HCT116 (cell line): ENCODE measurements around the gene ORC3. TPM values are rescaled to one million over a fixed set of nuclear protein-coding genes. Genes with fewer than 3 reads are reported as not detected.

ENCODE experiments used
- ATAC-seq: fragments of 200-7000 bp; cut with Tn5 transposase; 2 replicates; pipeline ENCODE4 v1.9.1; 2020; ENCODE audit warnings: mild to moderate bottlenecking, moderate library complexity
- BruUV-seq: library from RNA; stranded (reverse); fragments of 400-500 nt; replicated peaks from 2 replicates; lab custom pipeline; 2021; lab: Mats Ljungman, UMichigan
- CTCF ChIA-PET: fragments of 300-600 bp; sonication (Branson Sonifier 250); formaldehyde crosslinking; loops from one replicate; lab custom pipeline; 2021; ENCODE audit warnings: antibody characterized with exemption; lab: Charles Lee
- POLR2A ChIA-PET: fragments of 300-600, 350-600 bp; sonication (Branson Sonifier 250); formaldehyde crosslinking; loops from one replicate; lab custom pipeline; 2021; ENCODE audit warnings: antibody characterized with exemption; lab: Charles Lee
- RAD21 ChIA-PET, 2 experiments: fragments of 300-600 bp; sonication (Branson Sonifier 250); formaldehyde crosslinking; loops; one replicate each; lab custom pipeline; 2023; ENCODE audit warnings: low total read pairs in 2 of 2; ENCODE audit not compliant: uncharacterized antibody in 2 of 2, unreplicated experiment in 2 of 2, low non-redundant PET in 1 of 2; lab: Charles Lee
- DNase-seq: peaks from one replicate; pipeline ENCODE4 v3.0.0-alpha.2; 2010; ENCODE audit warnings: low read depth, low spot score
- H2AFZ ChIP-seq: fragments of 200-600 bp; shearing (Covaris generic), sonication (generic); 2 replicates; pipeline ENCODE4 v1.6.1; 2017; ENCODE audit warnings: low read depth, mixed run types, mixed read lengths, antibody characterized with exemption, low read length; ENCODE audit not compliant: poor library complexity, severe bottlenecking
- H3K27ac ChIP-seq: 2 replicates; pipeline ENCODE4 v1.5.1; 2012; ENCODE audit warnings: low read depth, low read length
- H3K27me3 ChIP-seq: fragments of 200-600 bp; sonication (generic); 2 replicates; pipeline ENCODE4 v1.6.1; 2016; ENCODE audit warnings: mixed run types, low read length, mixed read lengths; ENCODE audit not compliant: insufficient read depth
- H3K36me3 ChIP-seq, 2 experiments: fragments of 200-500 bp in 1 of 2; fragments of 200-600 bp in 1 of 2; sonication (Bioruptor generic) in 1 of 2; sonication (generic) in 1 of 2; 2 replicates each; pipeline versions ENCODE4 v1.5.1 to v1.6.1; 2014 to 2016; ENCODE audit warnings: low read length in 2 of 2, inconsistent platforms in 1 of 2, mixed read lengths in 1 of 2, mixed run types in 1 of 2; ENCODE audit not compliant: insufficient read depth in 2 of 2, control insufficient read depth in 1 of 2
- H3K4me1 ChIP-seq, 2 experiments: fragments of 200-600 bp in 1 of 2; sonication (generic) in 1 of 2; 2 replicates each; pipeline versions ENCODE4 v1.5.1 to v1.6.1; 2012 to 2017; ENCODE audit warnings: low read length in 2 of 2, inconsistent platforms in 1 of 2, mild to moderate bottlenecking in 1 of 2, mixed read lengths in 1 of 2, mixed run types in 1 of 2, moderate library complexity in 1 of 2; ENCODE audit not compliant: insufficient read depth in 2 of 2, control insufficient read depth in 1 of 2
- H3K4me2 ChIP-seq: fragments of 200-600 bp; sonication (generic); 2 replicates; pipeline ENCODE4 v1.6.1; 2017; ENCODE audit warnings: mixed run types, low read length, mixed read lengths
- H3K4me3 ChIP-seq, 2 experiments: fragments of 200-600 bp in 1 of 2; sonication (generic) in 1 of 2; replicated peaks in 1 of 2; 2 replicates each; pipeline ENCODE4 v1.5.1; 2011 to 2016; ENCODE audit warnings: low read length in 2 of 2, control low read depth in 1 of 2, low read depth in 1 of 2, mild to moderate bottlenecking in 1 of 2, mixed read lengths in 1 of 2, mixed run types in 1 of 2
- H3K79me2 ChIP-seq: fragments of 200-600 bp; sonication (generic); 2 replicates; pipeline ENCODE4 v1.6.1; 2017; ENCODE audit warnings: mild to moderate bottlenecking, mixed run types, low read length, moderate library complexity, mixed read lengths; ENCODE audit not compliant: insufficient read depth
- H3K9ac ChIP-seq: fragments of 200-600 bp; sonication (generic); 2 replicates; pipeline ENCODE4 v1.6.1; 2016; ENCODE audit warnings: low read length, mixed read lengths
- H3K9me2 ChIP-seq: fragments of 200-600 bp; sonication (generic), shearing (Covaris generic); 2 replicates; pipeline ENCODE4 v1.6.1; 2017; ENCODE audit warnings: mixed run types, mild to moderate bottlenecking, moderate library complexity; ENCODE audit not compliant: insufficient read depth
- H3K9me3 ChIP-seq, 2 experiments: fragments of 200-500 bp in 1 of 2; fragments of 200-600 bp in 1 of 2; sonication (Bioruptor generic) in 1 of 2; sonication (generic) in 1 of 2; 2 replicates each; pipeline ENCODE4 v1.6.1; 2014 to 2017; ENCODE audit warnings: low read length in 2 of 2, mixed read lengths in 2 of 2, inconsistent platforms in 1 of 2, low read depth in 1 of 2, mild to moderate bottlenecking in 1 of 2, mixed run types in 1 of 2, moderate library complexity in 1 of 2; ENCODE audit not compliant: control insufficient read depth in 1 of 2, insufficient read depth in 1 of 2
- H4K20me1 ChIP-seq: fragments of 200-600 bp; sonication (generic), shearing (Covaris generic); 2 replicates; pipeline ENCODE4 v1.6.1; 2017; ENCODE audit warnings: mixed run types, mild to moderate bottlenecking, moderate library complexity; ENCODE audit not compliant: insufficient read depth
- CTCF ChIP-seq, 3 experiments: fragments of 200-600 bp in 1 of 3; sonication (generic) in 1 of 3; IDR thresholded peaks in 2 of 3; conservative IDR thresholded peaks in 1 of 3; 2 replicates each; pipeline ENCODE4 v1.5.1; 2012 to 2017; ENCODE audit warnings: low read depth in 2 of 3, low read length in 2 of 3, antibody characterized with exemption in 1 of 3, borderline replicate concordance in 1 of 3, control low read depth in 1 of 3, mild to moderate bottlenecking in 1 of 3, mixed read lengths in 1 of 3, mixed run types in 1 of 3, moderate library complexity in 1 of 3; ENCODE audit not compliant: insufficient read depth in 1 of 3
- EGR1 ChIP-seq: IDR thresholded peaks from 2 replicates; pipeline ENCODE4 v1.6.1; 2012; ENCODE audit warnings: low read depth
- EZH2phosphoT487 ChIP-seq: fragments of 200-600 bp; IDR thresholded peaks from 2 replicates; pipeline ENCODE4 v1.6.1; 2018; ENCODE audit warnings: antibody characterized with exemption, borderline replicate concordance
- POLR2A ChIP-seq: IDR thresholded peaks from 2 replicates; pipeline ENCODE4 v1.7.0; 2011; ENCODE audit warnings: borderline replicate concordance; ENCODE audit not compliant: insufficient read depth, insufficient read length; ENCODE audit errors: extremely low read depth
- REST ChIP-seq: IDR thresholded peaks from 2 replicates; pipeline ENCODE4 v1.6.1; 2012; ENCODE audit warnings: low read depth
- SP1 ChIP-seq: IDR thresholded peaks from 2 replicates; pipeline ENCODE4 v1.6.1; 2012; ENCODE audit warnings: low read depth
- ZBTB33 ChIP-seq: IDR thresholded peaks from 2 replicates; pipeline ENCODE4 v1.6.1; 2011; ENCODE audit warnings: mild to moderate bottlenecking, low read length, moderate library complexity; ENCODE audit not compliant: insufficient replicate concordance; ENCODE audit errors: extremely low read depth
- intact Hi-C: fragments of 100-400 bp; cut with micrococcal nuclease; formaldehyde crosslinking; loops from 2 replicates; pipeline ENCODE4 v1.10.0; 2022
- total RNA-seq: library from RNA; stranded (reverse); gene quantifications from one replicate; pipeline ENCODE4 v1.2.1, GENCODE V29; 2021; ENCODE audit not compliant: unreplicated experiment

Gene ORC3
- total RNA-seq, 1 experiment from 2014 or later: 34.2 TPM

DNA sequence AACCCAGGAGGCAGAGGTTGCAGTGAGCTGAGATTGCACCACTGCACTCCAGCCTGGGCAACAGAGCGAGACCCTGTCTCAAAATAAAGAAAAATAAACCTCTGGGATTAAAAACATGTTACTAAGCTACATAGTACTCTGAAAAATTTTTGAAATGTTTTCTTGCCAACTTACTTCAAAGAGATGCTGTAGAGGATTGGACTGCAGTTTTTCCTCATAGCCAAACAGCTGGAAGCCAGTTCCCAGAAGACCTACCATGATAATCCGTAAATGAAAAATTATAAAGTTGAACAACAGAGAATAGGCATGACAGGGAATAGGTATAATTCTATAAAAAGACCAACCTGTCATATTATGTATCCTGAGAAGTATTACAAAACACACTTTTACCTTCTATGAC is 48.2 kb upstream of the ORC3 start (continued):
- TF ChIP-seq REST (no peak), CTCF (IDR thresholded peaks at IDR 0.05 in 2 of 3, conservative IDR thresholded peaks at IDR 0.05 in 1 of 3; ENCODE audit: borderline replicate concordance in 1 of 3, insufficient read depth in 1 of 3, low read depth in 2 of 3, low read length in 2 of 3) (no peak), SP1 (no peak), POLR2A (no peak)
- TF ChIP-seq, all 23 proteins: peak for 0

GRCh38 chr6:87543696-87544473 is 46.0 kb upstream of the ORC3 start:
- peaks cover 0 to 4% of the 10 kb centered on the region in 2 experiments; a peak in 1 of 4 replicates for H3K9me3 ChIP-seq
- ATAC-seq: no peak
- H4K20me1 ChIP-seq: no peaks in the 10 kb centered on the region
- H3K9me2 ChIP-seq: no peaks in the 10 kb centered on the region
- H3K36me3 ChIP-seq: peaks cover 3 to 27% of the 10 kb centered on the region in 2 experiments; a peak in 2 of 4 replicates
- H3K4me2 ChIP-seq: no peak overlapping the region
- BruUV-seq: no TSS peak
- H3K27ac ChIP-seq: no peak overlapping the region
- POLR2A ChIA-PET: no interaction called here
- RAD21 ChIA-PET: no interaction called here
- no peak overlapping the region for H2AFZ ChIP-seq
- no peak for TF ChIP-seq SP1
- no peak for TF ChIP-seq EZH2phosphoT487
- TF ChIP-seq ZBTB33: no peak
- no peak for TF ChIP-seq EGR1
- TF ChIP-seq, all 23 proteins: peak for 0
- H3K79me2 ChIP-seq: no peaks in the 10 kb centered on the region
- no peak overlapping the region for H3K4me3 ChIP-seq
- no peaks in the 10 kb centered on the region for H3K27me3 ChIP-seq
- no peaks in the 10 kb centered on the region for H3K4me1 ChIP-seq
- intact Hi-C loops: no loop called here
- H3K9ac ChIP-seq: no peak overlapping the region
- CTCF ChIA-PET: no interaction called here
- DNase-seq: no peak
